Measurements from ENCODE around the gene MCUR1. TPM values are rescaled to one million over a fixed set of nuclear protein-coding genes. Genes with fewer than 3 reads are reported as not detected.
"Not testable (repeated sequence)": the region's sequence is repeated elsewhere in the genome, so short reads cannot be mapped to it uniquely, and the experiment has no call there.

Gene MCUR1
- total and polyA plus RNA-seq, 2 donors (not counting 1 experiment from before 2014, with no cell fraction given): 6.3 to 12.4 TPM

- TF ChIP-seq EZH2 (IDR thresholded peaks at IDR 0.05; ENCODE audit: low read length, missing control alignments) (no peak), CTCF (conservative IDR thresholded peaks at IDR 0.05 in 1 of 2, IDR thresholded peaks at IDR 0.05 in 1 of 2; ENCODE audit: low read depth in 1 of 2, low read length in 2 of 2) (no peak)
- no peaks in the 10 kb centered on the region for H3K36me3 ChIP-seq (ENCODE audit: control insufficient read depth, insufficient read depth, low read length)
Measured at GRCh38 chr6:13834790-13835189, 20.4 kb upstream of the MCUR1 start.

GRCh38 chr6:13834018-13834417 is 19.7 kb upstream of the MCUR1 start:
- H3K27ac ChIP-seq (ENCODE audit: insufficient read depth, low read length): not testable (repeated sequence)

More at GRCh38 chr6:13834790-13835189, 20.4 kb upstream of the MCUR1 start:
- no peak overlapping the region for H2AFZ ChIP-seq (ENCODE audit: low read length)
- no peaks in the 10 kb centered on the region for H3K79me2 ChIP-seq (ENCODE audit: control insufficient read depth, insufficient read depth, low read length)
- H4K20me1 ChIP-seq (ENCODE audit: control insufficient read depth, extremely low read depth, insufficient read depth, low read length): no peaks in the 10 kb centered on the region
- H3K4me3 ChIP-seq (replicated peaks in 1 of 4; ENCODE audit: control extremely low read depth in 1 of 4, insufficient read depth in 1 of 4, low read depth in 3 of 4, low read length in 4 of 4): no peak overlapping the region
- H3K27ac ChIP-seq (ENCODE audit: insufficient read depth, low read length): no peak overlapping the region
- no peak for DNase-seq (ENCODE audit: low read depth in 2 of 2)
- H3K9me3 ChIP-seq (ENCODE audit: control insufficient read depth, insufficient read depth, low read depth, low read length): no peaks in the 10 kb centered on the region
- no peak overlapping the region for H3K9ac ChIP-seq (ENCODE audit: insufficient read depth, low read length)
- H3K4me2 ChIP-seq (ENCODE audit: extremely low read depth, insufficient read depth, low read length): no peak overlapping the region
- H3K27me3 ChIP-seq (ENCODE audit: control insufficient read depth, insufficient read depth, low read length): no peaks in the 10 kb centered on the region
- H3K4me1 ChIP-seq (ENCODE audit: control insufficient read depth, extremely low read depth, insufficient read depth, low read length): no peaks in the 10 kb centered on the region

GRCh38 chr6:13832778-13833177 is 18.4 kb upstream of the MCUR1 start:
- Histone ChIP-seq H3K79me2 (ENCODE audit: control insufficient read depth, insufficient read depth, low read length) (no peaks in the 10 kb centered on the region), H3K4me1 (ENCODE audit: control insufficient read depth, extremely low read depth, insufficient read depth, low read length) (no peaks in the 10 kb centered on the region), H3K4me3 (replicated peaks in 1 of 4; ENCODE audit: control extremely low read depth in 1 of 4, insufficient read depth in 1 of 4, low read depth in 3 of 4, low read length in 4 of 4) (no peak overlapping the region), H3K9ac (ENCODE audit: insufficient read depth, low read length) (no peak overlapping the region), H2AFZ (ENCODE audit: low read length) (no peak overlapping the region), H3K27me3 (ENCODE audit: control insufficient read depth, insufficient read depth, low read length) (no peaks in the 10 kb centered on the region), H3K27ac (ENCODE audit: insufficient read depth, low read length) (no peak overlapping the region), H4K20me1 (ENCODE audit: control insufficient read depth, extremely low read depth, insufficient read depth, low read length) (no peaks in the 10 kb centered on the region), H3K36me3 (ENCODE audit: control insufficient read depth, insufficient read depth, low read length) (no peaks in the 10 kb centered on the region), H3K4me2 (ENCODE audit: extremely low read depth, insufficient read depth, low read length) (no peak overlapping the region), H3K9me3 (ENCODE audit: control insufficient read depth, insufficient read depth, low read depth, low read length) (no peaks in the 10 kb centered on the region)
- TF ChIP-seq CTCF (conservative IDR thresholded peaks at IDR 0.05 in 1 of 2, IDR thresholded peaks at IDR 0.05 in 1 of 2; ENCODE audit: low read depth in 1 of 2, low read length in 2 of 2) (no peak), EZH2 (IDR thresholded peaks at IDR 0.05; ENCODE audit: low read length, missing control alignments) (no peak)
- no peak for DNase-seq (ENCODE audit: low read depth in 2 of 2)

More at GRCh38 chr6:13834018-13834417, 19.7 kb upstream of the MCUR1 start:
- H2AFZ ChIP-seq (ENCODE audit: low read length); DNase-seq (ENCODE audit: low read depth in 2 of 2); H3K4me2 ChIP-seq (ENCODE audit: extremely low read depth, insufficient read depth, low read length); H3K4me3 ChIP-seq (replicated peaks in 1 of 4; ENCODE audit: control extremely low read depth in 1 of 4, insufficient read depth in 1 of 4, low read depth in 3 of 4, low read length in 4 of 4); H3K9ac ChIP-seq (ENCODE audit: insufficient read depth, low read length); H3K9me3 ChIP-seq (ENCODE audit: control insufficient read depth, insufficient read depth, low read depth, low read length); H3K79me2 ChIP-seq (ENCODE audit: control insufficient read depth, insufficient read depth, low read length); H3K36me3 ChIP-seq (ENCODE audit: control insufficient read depth, insufficient read depth, low read length); H4K20me1 ChIP-seq (ENCODE audit: control insufficient read depth, extremely low read depth, insufficient read depth, low read length); H3K27me3 ChIP-seq (ENCODE audit: control insufficient read depth, insufficient read depth, low read length); H3K4me1 ChIP-seq (ENCODE audit: control insufficient read depth, extremely low read depth, insufficient read depth, low read length): not testable (repeated sequence)

Measured in fibroblast of lung (primary cell).